ENCODE measurements around the gene SCD.

DNA sequence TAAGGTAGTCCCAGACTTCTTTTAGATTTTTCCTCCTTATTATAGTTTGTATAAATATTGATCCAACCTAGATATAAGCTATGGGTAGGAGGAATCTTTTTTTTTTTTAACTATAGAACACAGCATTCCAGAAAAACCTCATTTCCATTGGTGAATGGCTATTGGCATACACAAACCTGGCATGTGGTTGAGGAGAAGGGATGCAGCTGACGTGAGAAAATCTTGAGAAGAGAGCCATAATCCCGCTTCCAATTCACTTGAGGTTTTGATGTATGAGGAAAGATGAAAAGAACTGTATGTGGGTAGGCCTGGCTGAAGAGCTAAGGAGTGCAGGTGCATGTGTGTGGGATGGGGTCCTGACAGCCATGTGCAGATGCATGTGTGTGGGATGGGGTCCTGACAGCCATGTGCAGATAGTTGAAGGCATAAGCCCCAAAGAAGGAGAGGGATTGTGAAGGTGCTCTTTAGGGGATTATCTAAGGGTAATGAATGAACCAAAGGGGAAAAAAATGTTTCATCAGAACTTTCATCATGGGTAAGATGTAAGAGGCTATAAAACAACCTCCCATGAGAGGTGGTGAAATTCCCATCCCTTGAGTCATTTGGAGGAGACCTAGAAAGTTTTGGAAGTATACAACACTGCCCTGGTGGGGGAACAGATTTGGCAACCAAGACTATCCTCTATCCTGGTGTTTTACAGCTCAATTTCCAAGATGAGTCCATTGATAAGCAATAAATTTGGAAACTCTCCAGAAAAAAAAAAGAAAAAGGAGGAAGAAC lies 13.2 kb upstream of the SCD start:
- TF ChIP-seq FOXJ3 (CRISPR knock-in tag; IDR thresholded peaks at IDR 0.05; ENCODE audit: borderline replicate concordance) (no peak), SMYD3 (CRISPR knock-in tag; IDR thresholded peaks at IDR 0.05) (no peak), TP53 (CRISPR knock-in tag; conservative IDR thresholded peaks at IDR 0.05) (no peak), AGO1 (IDR thresholded peaks at IDR 0.05; ENCODE audit: low read depth, low read length, poor library complexity, severe bottlenecking) (no peak), HIVEP1 (CRISPR knock-in tag; IDR thresholded peaks at IDR 0.05) (no peak), FLYWCH1 (CRISPR knock-in tag; IDR thresholded peaks at IDR 0.05) (no peak), MED13 (CRISPR knock-in tag; IDR thresholded peaks at IDR 0.05) (no peak)
